Measurements from ENCODE around the gene SLC4A5.

Gene SLC4A5

GRCh38 chr2:74198461-74199274 lies 144.5 kb downstream of the SLC4A5 start, which contains the start of gene MTHFD2:
Gene MTHFD2 (plus strand): TSS chr2:74198615. CDS start chr2:74198642, 27 bp downstream.
- H2AFZ ChIP-seq (ENCODE audit: low read length): peak within 1 kb of the TSS; percentile 97
- H3K4me3 ChIP-seq (ENCODE audit: low read length in 2 of 2): peak within 1 kb of the TSS; percentile 94 to 98
- H3K27me3 ChIP-seq (ENCODE audit: control insufficient read depth in 3 of 3, insufficient read depth in 3 of 3, low read depth in 1 of 3, low read length in 3 of 3): peaks cover 0 to 3% (median 0%) of the 10 kb centered on the region in 3 experiments
- peak within 1 kb of the TSS; percentile 96 for H3K9ac ChIP-seq (ENCODE audit: low read depth, low read length, poor library complexity)
- peak within 1 kb of the TSS; percentile 66 for H3K4ac ChIP-seq (ENCODE audit: low read length)
- peak within 1 kb of the TSS; percentile 98 for H3K4me2 ChIP-seq (ENCODE audit: insufficient read depth, low read length, poor library complexity, severe bottlenecking)
- peak; percentile 86 for DNase-seq (ENCODE audit: low spot score)
- H3K27ac ChIP-seq (replicated peaks; ENCODE audit: low read length): peak within 1 kb of the TSS; percentile 96
- no peak within 1 kb of the TSS for H2BK12ac ChIP-seq (ENCODE audit: low read length)
- H4K91ac ChIP-seq (ENCODE audit: low read depth, low read length, poor library complexity): peak within 1 kb of the TSS; percentile 87
- H4K8ac ChIP-seq (ENCODE audit: low read depth, low read length): peak within 1 kb of the TSS; percentile 70
- no peaks in the 10 kb centered on the region for H3K9me3 ChIP-seq (replicated peaks in 1 of 2; ENCODE audit: control insufficient read depth in 2 of 2, insufficient read depth in 1 of 2, low read depth in 1 of 2, low read length in 2 of 2)
- peak within 1 kb of the TSS; percentile 96 for H2BK15ac ChIP-seq (ENCODE audit: low read length)
- peak within 1 kb of the TSS; percentile 96 for H3K18ac ChIP-seq (ENCODE audit: low read length)
- peak within 1 kb of the TSS; percentile 76 for H2BK120ac ChIP-seq (ENCODE audit: low read depth, low read length)
- peak within 1 kb of the TSS; percentile 59 for H3K14ac ChIP-seq (ENCODE audit: low read length)
- peak within 1 kb of the TSS; percentile 92 for H2AK5ac ChIP-seq (ENCODE audit: low read depth, low read length)
- no peaks in the 10 kb centered on the region for H3K79me1 ChIP-seq (ENCODE audit: low read depth, low read length)
- no CpG with 5 or more reads among the region's 96 CpGs for WGBS, 2 donors (ENCODE audit: extremely low coverage in 2 of 2, insufficient read length in 2 of 2, insufficient replicate concordance in 1 of 2)
- H3K23ac ChIP-seq (ENCODE audit: low read depth, low read length, poor library complexity): peak within 1 kb of the TSS; percentile 97
- H3K36me3 ChIP-seq (replicated peaks in 1 of 2; ENCODE audit: control insufficient read depth in 2 of 2, insufficient read depth in 2 of 2, low read length in 2 of 2): peaks cover 0 to 28% of the 10 kb centered on the region in 2 donors
- peak within 1 kb of the TSS; percentile 99 for H2BK5ac ChIP-seq (ENCODE audit: low read length)
- H3K4me1 ChIP-seq (ENCODE audit: control insufficient read depth in 2 of 2, insufficient read depth in 1 of 2, low read depth in 1 of 2, low read length in 2 of 2): peaks cover 2 to 3% of the 10 kb centered on the region in 2 donors

- no peak overlapping the region for H2BK120ac ChIP-seq (ENCODE audit: low read depth, low read length)
- no peak overlapping the region for H3K27ac ChIP-seq (replicated peaks; ENCODE audit: low read length)
- WGBS, 2 donors (ENCODE audit: extremely low coverage in 2 of 2, insufficient read length in 2 of 2, insufficient replicate concordance in 1 of 2): no CpG with 5 or more reads among the region's 18 CpGs
Observed at GRCh38 chr2:74198023-74198460, 145.2 kb downstream of the SLC4A5 start.

DNA sequence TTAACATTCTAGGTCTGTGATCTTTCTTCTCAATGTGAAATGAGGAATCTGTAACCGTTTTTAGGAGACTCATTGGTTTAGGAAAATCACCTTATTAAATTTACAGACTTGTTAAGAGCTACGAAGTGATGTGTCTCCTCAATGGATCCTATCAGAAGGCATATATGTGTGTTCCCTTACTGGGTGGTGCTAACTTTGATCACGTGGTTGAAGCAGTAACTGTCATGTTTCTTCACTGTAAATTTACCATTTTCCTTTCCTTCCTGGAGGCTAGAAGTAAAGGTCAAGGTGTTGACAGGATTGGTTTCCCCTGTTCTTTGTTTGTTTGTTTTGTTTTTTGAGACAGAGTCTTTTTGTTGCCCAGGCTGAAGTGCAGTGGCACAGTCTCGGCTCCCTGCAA lies 146.2 kb downstream of the SLC4A5 start:
- no peak overlapping the region for H2BK12ac ChIP-seq (ENCODE audit: low read length)
- no peaks in the 10 kb centered on the region for H3K9me3 ChIP-seq (replicated peaks in 1 of 2; ENCODE audit: control insufficient read depth in 2 of 2, insufficient read depth in 1 of 2, low read depth in 1 of 2, low read length in 2 of 2)
- no peak overlapping the region for H3K14ac ChIP-seq (ENCODE audit: low read length)
- no peak overlapping the region for H2AFZ ChIP-seq (ENCODE audit: low read length)
- no peak overlapping the region for H3K27ac ChIP-seq (replicated peaks; ENCODE audit: low read length)
- H3K36me3 ChIP-seq (replicated peaks in 1 of 2; ENCODE audit: control insufficient read depth in 2 of 2, insufficient read depth in 2 of 2, low read length in 2 of 2): peaks cover 0 to 12% of the 10 kb centered on the region in 2 donors
- H3K9ac ChIP-seq (ENCODE audit: low read depth, low read length, poor library complexity): no peak overlapping the region
- H3K79me1 ChIP-seq (ENCODE audit: low read depth, low read length): no peaks in the 10 kb centered on the region
- H3K23ac ChIP-seq (ENCODE audit: low read depth, low read length, poor library complexity): no peak overlapping the region
- no peak overlapping the region for H4K8ac ChIP-seq (ENCODE audit: low read depth, low read length)
- H3K27me3 ChIP-seq (ENCODE audit: control insufficient read depth in 3 of 3, insufficient read depth in 3 of 3, low read depth in 1 of 3, low read length in 3 of 3): peaks cover 0 to 3% (median 0%) of the 10 kb centered on the region in 3 experiments
- no CpG with 5 or more reads among the region's 4 CpGs for WGBS, 2 donors (ENCODE audit: extremely low coverage in 2 of 2, insufficient read length in 2 of 2, insufficient replicate concordance in 1 of 2)
- H4K91ac ChIP-seq (ENCODE audit: low read depth, low read length, poor library complexity): no peak overlapping the region
- no peak overlapping the region for H3K18ac ChIP-seq (ENCODE audit: low read length)
- no peak overlapping the region for H2BK15ac ChIP-seq (ENCODE audit: low read length)
- no peak overlapping the region for H2BK5ac ChIP-seq (ENCODE audit: low read length)
- H3K4me3 ChIP-seq (ENCODE audit: low read length in 2 of 2): no peak overlapping the region
- H3K4me1 ChIP-seq (ENCODE audit: control insufficient read depth in 2 of 2, insufficient read depth in 1 of 2, low read depth in 1 of 2, low read length in 2 of 2): peaks cover 3 to 6% of the 10 kb centered on the region in 2 donors
- no peak overlapping the region for H2AK5ac ChIP-seq (ENCODE audit: low read depth, low read length)
- no peak overlapping the region for H3K4me2 ChIP-seq (ENCODE audit: insufficient read depth, low read length, poor library complexity, severe bottlenecking)
- H2BK120ac ChIP-seq (ENCODE audit: low read depth, low read length): no peak overlapping the region
- no peak overlapping the region for H3K4ac ChIP-seq (ENCODE audit: low read length)
- no peak for DNase-seq (ENCODE audit: low spot score)

More at GRCh38 chr2:74198023-74198460, 145.2 kb downstream of the SLC4A5 start:
- no peak overlapping the region for H2AK5ac ChIP-seq (ENCODE audit: low read depth, low read length)
- no peaks in the 10 kb centered on the region for H3K9me3 ChIP-seq (replicated peaks in 1 of 2; ENCODE audit: control insufficient read depth in 2 of 2, insufficient read depth in 1 of 2, low read depth in 1 of 2, low read length in 2 of 2)
- peaks cover 2 to 3% of the 10 kb centered on the region in 2 donors for H3K4me1 ChIP-seq (ENCODE audit: control insufficient read depth in 2 of 2, insufficient read depth in 1 of 2, low read depth in 1 of 2, low read length in 2 of 2)
- DNase-seq (ENCODE audit: low spot score): no peak
- peak overlapping the region; percentile 27 to 94 for H3K4me3 ChIP-seq (ENCODE audit: low read length in 2 of 2)
- peak overlapping the region; percentile 98 for H3K4me2 ChIP-seq (ENCODE audit: insufficient read depth, low read length, poor library complexity, severe bottlenecking)
- no peak overlapping the region for H3K14ac ChIP-seq (ENCODE audit: low read length)
- H3K4ac ChIP-seq (ENCODE audit: low read length): no peak overlapping the region
- peaks cover 0 to 3% (median 0%) of the 10 kb centered on the region in 3 experiments for H3K27me3 ChIP-seq (ENCODE audit: control insufficient read depth in 3 of 3, insufficient read depth in 3 of 3, low read depth in 1 of 3, low read length in 3 of 3)
- H4K8ac ChIP-seq (ENCODE audit: low read depth, low read length): no peak overlapping the region
- H3K18ac ChIP-seq (ENCODE audit: low read length): no peak overlapping the region
- H2BK15ac ChIP-seq (ENCODE audit: low read length): no peak overlapping the region
- no peaks in the 10 kb centered on the region for H3K79me1 ChIP-seq (ENCODE audit: low read depth, low read length)
- no peak overlapping the region for H2BK12ac ChIP-seq (ENCODE audit: low read length)
- H3K9ac ChIP-seq (ENCODE audit: low read depth, low read length, poor library complexity): no peak overlapping the region
- H3K23ac ChIP-seq (ENCODE audit: low read depth, low read length, poor library complexity): peak overlapping the region; percentile 97
- peak overlapping the region; percentile 97 for H2AFZ ChIP-seq (ENCODE audit: low read length)
- peak overlapping the region; percentile 99 for H2BK5ac ChIP-seq (ENCODE audit: low read length)
- H4K91ac ChIP-seq (ENCODE audit: low read depth, low read length, poor library complexity): no peak overlapping the region
- peaks cover 0 to 22% of the 10 kb centered on the region in 2 donors for H3K36me3 ChIP-seq (replicated peaks in 1 of 2; ENCODE audit: control insufficient read depth in 2 of 2, insufficient read depth in 2 of 2, low read length in 2 of 2)

- no peaks in the 10 kb centered on the region for H3K9me3 ChIP-seq (replicated peaks in 1 of 2; ENCODE audit: control insufficient read depth in 2 of 2, insufficient read depth in 1 of 2, low read depth in 1 of 2, low read length in 2 of 2)
- H4K91ac ChIP-seq (ENCODE audit: low read depth, low read length, poor library complexity): no peak overlapping the region
Observed at GRCh38 chr2:74194799-74195198, 148.4 kb downstream of the SLC4A5 start.

More at GRCh38 chr2:74194799-74195198, 148.4 kb downstream of the SLC4A5 start:
- peaks cover 0 to 3% (median 0%) of the 10 kb centered on the region in 3 experiments for H3K27me3 ChIP-seq (ENCODE audit: control insufficient read depth in 3 of 3, insufficient read depth in 3 of 3, low read depth in 1 of 3, low read length in 3 of 3)
- H3K79me1 ChIP-seq (ENCODE audit: low read depth, low read length): no peaks in the 10 kb centered on the region
- no peak overlapping the region for H2BK15ac ChIP-seq (ENCODE audit: low read length)
- no peak overlapping the region for H2AK5ac ChIP-seq (ENCODE audit: low read depth, low read length)
- no peak overlapping the region for H3K18ac ChIP-seq (ENCODE audit: low read length)
- H2BK5ac ChIP-seq (ENCODE audit: low read length): no peak overlapping the region
- no peak overlapping the region for H3K4ac ChIP-seq (ENCODE audit: low read length)
- peaks cover 2 to 6% of the 10 kb centered on the region in 2 donors for H3K4me1 ChIP-seq (ENCODE audit: control insufficient read depth in 2 of 2, insufficient read depth in 1 of 2, low read depth in 1 of 2, low read length in 2 of 2)
- no peak overlapping the region for H3K27ac ChIP-seq (replicated peaks; ENCODE audit: low read length)
- H2BK120ac ChIP-seq (ENCODE audit: low read depth, low read length): no peak overlapping the region
- H3K23ac ChIP-seq (ENCODE audit: low read depth, low read length, poor library complexity): no peak overlapping the region
- H3K9ac ChIP-seq (ENCODE audit: low read depth, low read length, poor library complexity): no peak overlapping the region
- no peak overlapping the region for H3K14ac ChIP-seq (ENCODE audit: low read length)
- no peak overlapping the region for H3K4me3 ChIP-seq (ENCODE audit: low read length in 2 of 2)
- H3K4me2 ChIP-seq (ENCODE audit: insufficient read depth, low read length, poor library complexity, severe bottlenecking): no peak overlapping the region
- no peak for DNase-seq (ENCODE audit: low spot score)
- H2BK12ac ChIP-seq (ENCODE audit: low read length): no peak overlapping the region
- H2AFZ ChIP-seq (ENCODE audit: low read length): no peak overlapping the region
- H4K8ac ChIP-seq (ENCODE audit: low read depth, low read length): no peak overlapping the region
- no CpG with 5 or more reads among the region's 1 CpG for WGBS, 2 donors (ENCODE audit: extremely low coverage in 2 of 2, insufficient read length in 2 of 2, insufficient replicate concordance in 1 of 2)
- H3K36me3 ChIP-seq (replicated peaks in 1 of 2; ENCODE audit: control insufficient read depth in 2 of 2, insufficient read depth in 2 of 2, low read length in 2 of 2): no peaks in the 10 kb centered on the region
